Neural progenitor cell (in vitro differentiated cells): ENCODE results near the gene ANAPC4.
"Not testable (repeated sequence)": the region's sequence is repeated elsewhere in the genome, so short reads cannot be mapped to it uniquely, and the experiment has no call there.

Experiments used
- EZH2 ChIP-seq: fragments of 200-600 bp; sonication (generic); IDR thresholded peaks from 2 replicates; pipeline ENCODE4 v1.6.1; 2017; ENCODE audit warnings: antibody characterized with exemption, mild to moderate bottlenecking, moderate library complexity
- TF ChIP-seq, protein P1 (sequence below): fragments of 200-600 bp; sonication (generic); IDR thresholded peaks from 2 replicates; pipeline ENCODE4 v1.5.1; 2017; ENCODE audit warnings: antibody characterized with exemption, mild to moderate bottlenecking

DNA sequence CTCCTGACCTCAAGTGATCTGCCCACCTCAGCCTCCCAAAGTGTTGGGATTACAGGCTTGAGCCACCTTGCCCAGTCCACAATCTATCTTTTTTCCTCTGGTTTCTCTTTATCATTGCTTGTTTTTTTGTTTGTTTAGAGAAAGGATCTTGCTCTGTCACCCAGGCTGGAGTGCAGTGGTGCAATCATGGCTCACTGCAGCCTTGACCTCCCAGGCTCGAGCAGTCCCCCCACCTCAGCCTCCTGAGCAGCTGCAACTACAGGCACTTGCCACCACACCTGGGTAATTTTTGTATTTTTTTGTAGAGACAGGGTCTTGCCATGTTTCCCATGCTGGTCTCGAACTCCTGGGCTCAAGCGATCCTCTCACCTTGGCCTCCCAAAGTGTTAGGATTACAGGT lies 48.6 kb upstream of the ANAPC4 start:
- TF ChIP-seq EZH2 = not testable (repeated sequence)
- TF ChIP-seq, protein P1, sequence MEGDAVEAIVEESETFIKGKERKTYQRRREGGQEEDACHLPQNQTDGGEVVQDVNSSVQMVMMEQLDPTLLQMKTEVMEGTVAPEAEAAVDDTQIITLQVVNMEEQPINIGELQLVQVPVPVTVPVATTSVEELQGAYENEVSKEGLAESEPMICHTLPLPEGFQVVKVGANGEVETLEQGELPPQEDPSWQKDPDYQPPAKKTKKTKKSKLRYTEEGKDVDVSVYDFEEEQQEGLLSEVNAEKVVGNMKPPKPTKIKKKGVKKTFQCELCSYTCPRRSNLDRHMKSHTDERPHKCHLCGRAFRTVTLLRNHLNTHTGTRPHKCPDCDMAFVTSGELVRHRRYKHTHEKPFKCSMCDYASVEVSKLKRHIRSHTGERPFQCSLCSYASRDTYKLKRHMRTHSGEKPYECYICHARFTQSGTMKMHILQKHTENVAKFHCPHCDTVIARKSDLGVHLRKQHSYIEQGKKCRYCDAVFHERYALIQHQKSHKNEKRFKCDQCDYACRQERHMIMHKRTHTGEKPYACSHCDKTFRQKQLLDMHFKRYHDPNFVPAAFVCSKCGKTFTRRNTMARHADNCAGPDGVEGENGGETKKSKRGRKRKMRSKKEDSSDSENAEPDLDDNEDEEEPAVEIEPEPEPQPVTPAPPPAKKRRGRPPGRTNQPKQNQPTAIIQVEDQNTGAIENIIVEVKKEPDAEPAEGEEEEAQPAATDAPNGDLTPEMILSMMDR = not testable (repeated sequence)
